ENCODE measurements around the gene RNFT2.

The RNFT2 gene

GRCh38 chr12:116878567-116879508 is 140.7 kb downstream of the RNFT2 start:
- DNase-seq (ENCODE audit: low spot score): peak; percentile 76

GRCh38 chr12:116879509-116880212 is 141.5 kb downstream of the RNFT2 start:
- peak; percentile 58 for DNase-seq (ENCODE audit: low spot score)

GRCh38 chr12:116880213-116880816 is 142.2 kb downstream of the RNFT2 start:
- DNase-seq (ENCODE audit: low spot score): peak; percentile 55

- DNase-seq (ENCODE audit: low spot score): peak; percentile 82
Measured at GRCh38 chr12:116880817-116881324, 142.8 kb downstream of the RNFT2 start.

- no peak for DNase-seq (ENCODE audit: low spot score)
Measured at GRCh38 chr12:116881325-116881876, 143.3 kb downstream of the RNFT2 start, which contains the start of gene HRK. Gene HRK, minus strand, starts transcription at chr12:116881441. Its CDS starts 134 bp downstream, at chr12:116881307.

- DNase-seq (ENCODE audit: low spot score): no peak
Measured at GRCh38 chr12:116881877-116882507, 143.9 kb downstream of the RNFT2 start.

- no peak for DNase-seq (ENCODE audit: low spot score)
Measured at GRCh38 chr12:116882742-116883141, 144.6 kb downstream of the RNFT2 start.

GRCh38 chr12:116884871-116885270 is 146.8 kb downstream of the RNFT2 start:
- no peak for DNase-seq (ENCODE audit: low spot score)

- DNase-seq (ENCODE audit: low spot score): no peak
Measured at GRCh38 chr12:116885491-116885890, 147.4 kb downstream of the RNFT2 start.

- DNase-seq (ENCODE audit: low spot score): no peak
Measured at GRCh38 chr12:116887244-116887643, 149.1 kb downstream of the RNFT2 start.

GRCh38 chr12:116887897-116888296 is 149.8 kb downstream of the RNFT2 start:
- no peak for DNase-seq (ENCODE audit: low spot score)

- DNase-seq (ENCODE audit: low spot score): no peak
Measured at GRCh38 chr12:116890330-116890729, 152.2 kb downstream of the RNFT2 start.

GRCh38 chr12:116891019-116891418 is 152.9 kb downstream of the RNFT2 start:
- no peak for DNase-seq (ENCODE audit: low spot score)

GRCh38 chr12:116892349-116893140 is 154.4 kb downstream of the RNFT2 start:
- DNase-seq (ENCODE audit: low spot score): no peak

- DNase-seq (ENCODE audit: low spot score): no peak
Measured at GRCh38 chr12:116894913-116895312, 156.8 kb downstream of the RNFT2 start.

GRCh38 chr12:116896411-116896924 is 158.4 kb downstream of the RNFT2 start:
- DNase-seq (ENCODE audit: low spot score): no peak

GRCh38 chr12:116897476-116897875 is 159.4 kb downstream of the RNFT2 start:
- no peak for DNase-seq (ENCODE audit: low spot score)

GRCh38 chr12:116898669-116899068 is 160.6 kb downstream of the RNFT2 start:
- DNase-seq (ENCODE audit: low spot score): no peak

- DNase-seq (ENCODE audit: low spot score): no peak
Measured at GRCh38 chr12:116901612-116902011, 163.5 kb downstream of the RNFT2 start.
